SJSA1 (cell line): ENCODE measurements around the gene TTC28. TPM values are rescaled to one million over a fixed set of nuclear protein-coding genes. Genes with fewer than 3 reads are reported as not detected.

Experiments used
- DNase-seq, 2 experiments: peaks; one replicate each; pipeline ENCODE4 v3.0.0-alpha.2; 2015 to 2020; ENCODE audit warnings: low spot score in 2 of 2, low read depth in 1 of 2
- H3K27ac ChIP-seq: fragments of 250-450 bp; sonication (Bioruptor Pico); 2 replicates; pipeline ENCODE4 v1.5.1; 2020; ENCODE audit warnings: mild to moderate bottlenecking, moderate library complexity
- H3K27me3 ChIP-seq: fragments of 250-450 bp; sonication (Bioruptor Pico); replicated peaks from 2 replicates; pipeline ENCODE4 v1.5.1; 2020; ENCODE audit warnings: mild to moderate bottlenecking, moderate library complexity
- H3K36me3 ChIP-seq: fragments of 250-450 bp; sonication (Bioruptor Pico); 2 replicates; pipeline ENCODE4 v1.5.1; 2020; ENCODE audit warnings: mild to moderate bottlenecking
- H3K4me1 ChIP-seq: fragments of 250-450 bp; sonication (Bioruptor Pico); replicated peaks from 2 replicates; pipeline ENCODE4 v1.6.1; 2021; ENCODE audit warnings: mild to moderate bottlenecking
- H3K4me3 ChIP-seq: fragments of 250-450 bp; sonication (Bioruptor Pico); 2 replicates; pipeline ENCODE4 v1.5.1; 2020; ENCODE audit warnings: mild to moderate bottlenecking
- H3K9me3 ChIP-seq: fragments of 250-450 bp; sonication (Bioruptor Pico); replicated peaks from 2 replicates; pipeline ENCODE4 v1.5.1; 2020; ENCODE audit warnings: mild to moderate bottlenecking
- total RNA-seq: library from RNA; depleted of rRNA; stranded (reverse); fragments of >200 nt; shearing (Covaris generic); gene quantifications from 2 replicates; pipeline ENCODE4 v1.2.3, GENCODE V29; 2014

TTC28 gene
- total RNA-seq, 1 experiment from 2014 or later, result 9.7 TPM

DNA sequence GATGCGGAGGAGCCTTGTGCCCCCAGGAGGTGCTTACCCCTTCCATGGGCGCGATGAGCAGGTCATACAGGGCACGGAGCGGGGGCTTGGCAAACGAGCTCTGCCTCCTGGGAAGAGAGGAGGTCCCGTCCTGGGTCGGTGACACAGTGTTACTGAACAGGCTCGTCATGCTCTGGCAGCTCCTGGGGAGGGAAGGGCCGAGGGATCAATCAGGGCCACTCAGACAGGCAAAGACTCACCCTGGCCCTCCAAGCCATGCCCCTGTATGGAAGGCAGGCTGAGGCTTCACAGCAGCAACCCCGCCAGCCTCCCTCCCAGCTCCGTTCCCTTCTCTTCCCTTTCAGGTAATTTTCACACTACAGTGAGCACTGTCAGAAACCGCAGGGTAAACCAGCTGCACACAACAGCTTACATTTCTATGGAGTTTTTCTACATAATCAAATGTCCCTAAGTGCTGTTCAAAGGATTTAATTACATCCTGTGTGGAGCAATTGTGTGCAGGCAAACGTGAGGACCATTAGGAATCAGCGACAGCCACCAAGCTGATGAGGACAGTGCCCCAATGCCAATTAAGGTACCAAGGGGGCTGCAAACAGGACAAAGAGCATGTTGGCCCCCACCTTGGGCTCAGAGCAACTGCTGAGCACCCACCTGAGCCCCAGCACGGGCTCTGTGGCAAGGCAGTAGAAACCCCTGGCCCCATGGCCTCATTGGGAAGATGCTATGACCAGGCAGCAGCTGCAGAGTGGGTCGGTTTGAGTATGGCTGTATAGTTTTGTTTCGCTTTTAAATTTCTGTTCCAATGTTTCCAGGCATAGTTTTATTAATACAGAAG, 665.2 kb downstream of the TTC28 start:
- no peaks in the 10 kb centered on the region for H3K27me3 ChIP-seq
- no peak overlapping the region for H3K4me3 ChIP-seq
- no peaks in the 10 kb centered on the region for H3K9me3 ChIP-seq
- H3K36me3 ChIP-seq, result no peaks in the 10 kb centered on the region
- no peaks in the 10 kb centered on the region for H3K4me1 ChIP-seq
- no peak overlapping the region for H3K27ac ChIP-seq
- no peak for DNase-seq

DNA sequence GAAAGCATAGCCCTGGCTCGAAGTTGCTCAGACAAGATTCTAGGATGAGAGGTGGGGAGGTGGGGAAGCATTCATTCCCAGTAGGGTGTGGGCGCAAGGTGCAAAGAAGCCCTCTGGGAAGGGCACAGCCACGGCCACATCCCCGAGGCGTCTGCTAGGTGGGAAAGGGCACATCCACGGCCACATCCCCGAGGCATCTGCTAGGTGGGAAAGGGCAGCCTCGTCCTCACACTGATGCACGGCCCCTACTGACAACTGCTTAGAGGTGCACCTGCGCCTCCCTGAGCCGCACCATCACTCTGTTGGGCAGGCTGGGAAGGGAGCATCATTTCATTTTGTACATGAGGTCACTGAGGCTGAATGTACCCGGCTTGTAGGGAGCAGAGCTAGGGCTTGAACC, 666.0 kb downstream of the TTC28 start:
- H3K9me3 ChIP-seq, result no peaks in the 10 kb centered on the region
- DNase-seq, result no peak
- H3K27me3 ChIP-seq, result no peaks in the 10 kb centered on the region
- no peak overlapping the region for H3K27ac ChIP-seq
- no peak overlapping the region for H3K4me3 ChIP-seq
- no peaks in the 10 kb centered on the region for H3K36me3 ChIP-seq
- peaks cover 5% of the 10 kb centered on the region for H3K4me1 ChIP-seq

DNA sequence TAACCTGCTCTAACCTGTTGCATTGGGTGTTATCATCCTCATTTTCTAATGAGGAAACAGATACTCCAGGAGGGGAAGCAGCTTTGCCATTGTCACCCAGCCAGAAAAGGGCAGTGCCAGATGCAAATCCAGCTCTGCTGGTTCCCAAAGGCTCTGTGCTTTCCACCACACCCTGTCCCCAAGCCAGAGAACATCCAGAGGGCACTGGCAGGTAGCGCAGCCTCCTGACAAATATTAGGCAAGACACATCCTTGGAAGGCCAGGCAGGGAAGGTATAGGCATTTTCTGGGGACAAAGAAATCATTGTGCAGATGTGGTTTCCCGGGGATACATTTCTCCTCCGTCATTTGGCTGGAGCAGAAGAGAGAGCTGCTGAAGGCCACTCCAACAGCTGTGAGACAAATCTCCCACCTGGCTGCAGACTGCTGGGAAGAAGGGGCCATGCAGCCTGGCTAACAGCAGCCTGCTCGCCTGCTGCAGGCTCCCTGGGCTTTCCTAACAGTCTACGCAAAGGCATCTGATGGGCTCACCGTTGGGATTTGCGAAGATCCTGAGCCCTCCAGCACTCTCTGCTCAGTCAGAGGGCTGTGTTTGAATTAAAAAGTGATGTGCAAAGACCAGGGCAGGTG, 666.7 kb downstream of the TTC28 start:
- Histone ChIP-seq H3K4me3 (no peak overlapping the region), H3K9me3 (no peaks in the 10 kb centered on the region), H3K36me3 (no peaks in the 10 kb centered on the region), H3K27ac (no peak overlapping the region), H3K27me3 (no peaks in the 10 kb centered on the region), H3K4me1 (peaks cover 5% of the 10 kb centered on the region)
- no peak for DNase-seq

DNA sequence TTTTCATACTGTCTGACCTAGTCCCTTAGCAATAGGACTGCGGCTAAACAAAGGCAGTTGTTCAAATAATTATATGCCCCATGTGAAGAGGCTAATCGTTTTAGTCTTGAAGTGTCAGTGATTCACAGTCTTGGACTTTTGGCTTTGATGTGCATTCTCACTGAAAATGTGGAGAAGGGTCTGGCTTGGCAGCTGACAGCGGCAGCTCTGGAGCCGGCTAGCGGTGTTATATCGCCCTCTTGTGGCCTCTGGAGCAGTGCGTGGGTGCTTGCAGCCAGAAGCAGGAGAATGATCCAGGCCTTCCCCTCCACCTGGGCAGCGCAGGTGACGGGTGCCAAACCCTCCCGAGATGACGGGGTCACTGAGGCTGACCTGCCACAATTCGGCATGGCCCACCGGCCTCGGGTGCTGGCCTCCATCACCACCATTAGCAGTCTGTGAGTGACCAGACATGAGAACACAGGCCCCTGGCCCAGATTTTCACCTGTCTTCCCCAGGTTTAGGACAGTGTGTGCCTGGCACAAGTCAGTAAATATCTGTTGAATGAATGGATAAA, 670.3 kb downstream of the TTC28 start:
- Histone ChIP-seq H3K36me3 (no peaks in the 10 kb centered on the region), H3K27me3 (no peaks in the 10 kb centered on the region), H3K4me1 (peaks cover 20% of the 10 kb centered on the region), H3K9me3 (no peaks in the 10 kb centered on the region), H3K4me3 (no peak overlapping the region), H3K27ac (no peak overlapping the region)
- DNase-seq, result peak; percentile 75 to 82

DNA sequence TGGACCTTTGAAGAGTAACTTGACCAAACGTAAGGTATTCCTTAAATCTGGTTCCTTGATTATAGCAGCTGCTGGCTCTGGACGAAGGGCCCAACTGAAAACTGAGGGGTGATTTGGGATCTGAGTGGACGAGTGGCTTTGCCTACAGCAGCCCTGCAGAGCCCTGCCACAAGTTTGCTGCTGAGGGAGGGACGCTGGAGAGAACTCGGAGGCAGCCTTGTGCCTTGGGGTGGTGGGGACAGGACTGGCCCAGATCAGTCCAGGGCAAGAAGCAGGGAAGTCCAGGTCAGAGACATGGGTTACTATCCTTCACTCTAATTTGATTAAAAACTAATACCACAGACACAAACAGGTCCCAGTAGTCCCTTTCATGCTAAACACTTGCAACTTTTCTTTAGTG, 671.0 kb downstream of the TTC28 start:
- Histone ChIP-seq H3K27ac (no peak overlapping the region), H3K9me3 (no peaks in the 10 kb centered on the region)

DNA sequence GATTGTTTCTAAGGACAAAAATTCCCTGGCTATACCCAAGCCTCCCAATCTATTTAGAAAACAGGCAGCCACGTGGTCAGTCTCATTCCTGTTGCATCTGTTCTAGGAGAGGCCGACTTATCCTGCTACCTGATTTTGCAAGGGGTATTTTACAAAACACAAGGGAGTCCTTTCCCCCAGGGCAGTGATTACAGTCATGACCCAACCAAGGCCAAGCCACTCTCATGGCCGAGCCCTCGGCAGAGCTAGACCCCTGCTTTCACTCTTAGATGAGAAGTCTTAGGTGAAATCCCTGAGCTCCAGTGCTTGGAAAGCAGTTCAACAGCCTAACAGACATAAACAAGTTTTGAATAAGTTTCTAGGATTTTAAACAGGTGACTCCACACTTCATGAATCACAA, 671.6 kb downstream of the TTC28 start:
- Histone ChIP-seq H3K36me3 (no peaks in the 10 kb centered on the region), H3K27me3 (no peaks in the 10 kb centered on the region), H3K27ac (no peak overlapping the region), H3K9me3 (no peaks in the 10 kb centered on the region), H3K4me1 (peaks cover 20% of the 10 kb centered on the region), H3K4me3 (no peak overlapping the region)
- DNase-seq, result no peak

More for the DNA sequence above, 671.0 kb downstream of the TTC28 start:
- Histone ChIP-seq H3K4me3 (no peak overlapping the region), H3K36me3 (no peaks in the 10 kb centered on the region), H3K27me3 (no peaks in the 10 kb centered on the region), H3K4me1 (peaks cover 20% of the 10 kb centered on the region)
- no peak for DNase-seq

DNA sequence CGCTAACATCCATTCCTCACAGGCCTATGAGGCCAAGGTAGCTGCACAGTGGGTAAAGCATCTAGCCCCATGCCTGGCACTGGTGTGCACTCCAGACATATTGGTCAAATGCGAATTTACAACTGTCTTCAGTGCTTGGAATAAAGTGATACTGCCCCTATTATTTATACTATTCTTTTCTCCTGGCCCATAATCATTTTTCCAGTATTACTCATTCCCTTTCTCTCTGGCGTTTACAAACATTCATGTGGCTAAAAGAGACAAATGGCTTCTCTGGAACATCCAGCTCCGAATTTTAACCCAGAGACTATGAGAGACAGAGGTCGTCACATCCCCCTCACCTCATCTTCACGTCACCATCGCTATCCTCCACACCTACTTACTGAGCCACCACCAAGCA, 673.4 kb downstream of the TTC28 start:
- no peaks in the 10 kb centered on the region for H3K27me3 ChIP-seq
- no peaks in the 10 kb centered on the region for H3K36me3 ChIP-seq
- H3K4me1 ChIP-seq, result peaks cover 20% of the 10 kb centered on the region
- no peaks in the 10 kb centered on the region for H3K9me3 ChIP-seq
- H3K27ac ChIP-seq, result no peak overlapping the region
- H3K4me3 ChIP-seq, result no peak overlapping the region
- DNase-seq, result peak in 1 of 2 experiments; percentile 43

DNA sequence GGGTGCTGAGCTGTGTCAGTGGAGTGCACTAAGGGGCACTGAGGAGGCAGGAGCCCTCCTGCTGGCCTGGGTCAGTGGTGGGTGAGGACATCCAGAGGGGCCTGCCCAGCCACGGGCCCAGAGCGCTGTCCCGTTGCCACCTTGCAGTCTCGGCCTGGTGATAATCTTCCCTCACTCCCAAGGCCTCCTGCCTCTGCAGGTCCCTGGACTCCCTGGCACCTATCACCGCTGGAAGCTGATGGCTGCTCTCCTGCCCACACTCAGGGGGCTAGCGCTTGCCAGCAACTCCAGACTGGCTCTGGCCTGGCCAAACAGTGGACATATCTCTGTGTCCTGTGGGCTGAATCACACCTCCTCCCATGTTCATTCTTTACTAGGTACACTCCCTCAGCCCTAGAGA, 674.1 kb downstream of the TTC28 start:
- Histone ChIP-seq H3K27ac (no peak overlapping the region), H3K9me3 (no peaks in the 10 kb centered on the region), H3K27me3 (no peaks in the 10 kb centered on the region), H3K4me3 (no peak overlapping the region), H3K36me3 (no peaks in the 10 kb centered on the region), H3K4me1 (peaks cover 20% of the 10 kb centered on the region)
- no peak for DNase-seq

DNA sequence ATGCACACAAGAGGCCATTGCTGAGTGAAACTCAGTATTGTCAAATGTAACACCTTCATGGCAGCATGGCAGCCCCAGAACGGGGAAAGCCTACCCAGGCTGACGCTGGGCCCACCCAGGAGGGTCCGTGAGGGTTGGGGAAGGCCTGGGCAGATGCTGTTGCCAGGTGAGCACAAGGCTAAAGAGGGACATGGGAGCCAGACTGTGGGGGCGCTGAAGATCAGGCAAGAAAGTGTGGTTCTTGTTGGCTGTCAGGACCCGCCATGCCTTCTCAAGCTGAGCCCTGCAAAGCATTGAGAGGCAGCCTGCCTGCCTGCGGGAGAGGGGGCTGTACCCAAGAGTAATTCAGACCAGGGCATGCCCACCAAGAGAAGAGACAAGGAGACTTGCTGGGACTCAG, 675.6 kb downstream of the TTC28 start:
- Histone ChIP-seq H3K4me3 (no peak overlapping the region), H3K9me3 (no peaks in the 10 kb centered on the region), H3K27ac (no peak overlapping the region), H3K27me3 (no peaks in the 10 kb centered on the region), H3K36me3 (no peaks in the 10 kb centered on the region), H3K4me1 (peaks cover 17% of the 10 kb centered on the region)
- DNase-seq, result no peak

DNA sequence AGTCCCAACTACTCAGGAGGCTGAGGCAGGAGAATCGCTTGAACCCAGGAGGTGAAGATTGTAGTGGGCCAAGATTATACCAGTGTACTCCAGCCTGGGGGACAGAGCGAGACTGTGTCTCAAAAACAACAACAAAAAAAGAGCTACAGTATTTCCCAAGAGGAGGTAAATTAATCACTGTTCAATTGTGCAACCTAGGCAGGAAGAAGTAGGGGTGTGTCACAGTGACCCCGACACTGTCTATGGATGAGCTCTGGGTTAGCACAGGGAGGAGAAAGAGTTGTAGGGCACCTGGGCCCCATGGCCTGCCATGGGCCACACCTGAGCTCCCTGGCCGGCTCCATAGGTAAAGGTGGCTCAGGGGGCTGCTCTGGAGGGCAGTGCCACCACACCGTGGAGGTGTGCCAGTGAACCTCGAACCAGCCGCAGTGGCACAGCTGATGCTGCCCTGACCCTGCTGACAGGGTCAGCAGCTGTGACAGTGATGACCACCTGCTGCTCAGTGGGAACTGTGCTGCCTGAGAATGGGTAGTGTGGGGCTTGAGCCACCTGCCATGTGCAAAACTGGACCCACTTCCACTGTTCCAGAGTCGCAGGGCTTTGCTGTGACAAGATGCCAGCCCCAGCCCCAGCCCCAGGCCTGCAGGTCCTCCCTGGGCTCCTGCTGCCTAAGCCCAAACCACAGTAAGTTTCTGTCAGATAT, 676.6 kb downstream of the TTC28 start:
- Histone ChIP-seq H3K27me3 (no peaks in the 10 kb centered on the region), H3K27ac (no peak overlapping the region), H3K4me1 (peaks cover 15% of the 10 kb centered on the region), H3K36me3 (no peaks in the 10 kb centered on the region), H3K9me3 (no peaks in the 10 kb centered on the region), H3K4me3 (no peak overlapping the region)
- DNase-seq, result no peak

DNA sequence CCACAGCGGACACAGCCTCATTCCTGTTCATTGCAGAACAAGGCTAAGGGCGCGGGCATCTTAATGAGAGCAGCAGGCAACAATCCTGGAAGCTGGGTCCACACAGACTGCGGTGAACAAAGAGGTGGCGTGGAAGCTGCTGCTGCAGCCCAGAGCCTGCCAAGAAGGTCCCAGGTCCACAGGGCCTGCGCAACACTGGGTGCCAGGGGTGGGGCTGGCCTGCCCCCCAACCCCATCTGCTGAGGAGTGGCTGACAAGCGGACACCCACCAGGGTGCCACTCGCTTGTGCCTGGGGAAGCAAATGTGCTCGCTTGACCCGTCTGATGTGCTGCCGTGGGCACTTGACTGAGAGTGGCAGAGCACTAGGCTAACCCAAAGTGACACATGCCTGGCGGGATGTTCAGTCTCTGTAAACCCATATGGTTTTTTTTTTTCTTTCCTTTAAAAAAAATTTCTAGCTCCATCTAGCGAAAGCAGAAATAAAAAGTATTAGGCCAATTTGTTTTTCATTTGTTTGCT, 677.4 kb downstream of the TTC28 start:
- H3K9me3 ChIP-seq, result no peaks in the 10 kb centered on the region
- no peaks in the 10 kb centered on the region for H3K36me3 ChIP-seq
- no peak overlapping the region for H3K27ac ChIP-seq
- DNase-seq, result no peak
- H3K4me3 ChIP-seq, result no peak overlapping the region
- H3K27me3 ChIP-seq, result no peaks in the 10 kb centered on the region
- peaks cover 15% of the 10 kb centered on the region for H3K4me1 ChIP-seq

DNA sequence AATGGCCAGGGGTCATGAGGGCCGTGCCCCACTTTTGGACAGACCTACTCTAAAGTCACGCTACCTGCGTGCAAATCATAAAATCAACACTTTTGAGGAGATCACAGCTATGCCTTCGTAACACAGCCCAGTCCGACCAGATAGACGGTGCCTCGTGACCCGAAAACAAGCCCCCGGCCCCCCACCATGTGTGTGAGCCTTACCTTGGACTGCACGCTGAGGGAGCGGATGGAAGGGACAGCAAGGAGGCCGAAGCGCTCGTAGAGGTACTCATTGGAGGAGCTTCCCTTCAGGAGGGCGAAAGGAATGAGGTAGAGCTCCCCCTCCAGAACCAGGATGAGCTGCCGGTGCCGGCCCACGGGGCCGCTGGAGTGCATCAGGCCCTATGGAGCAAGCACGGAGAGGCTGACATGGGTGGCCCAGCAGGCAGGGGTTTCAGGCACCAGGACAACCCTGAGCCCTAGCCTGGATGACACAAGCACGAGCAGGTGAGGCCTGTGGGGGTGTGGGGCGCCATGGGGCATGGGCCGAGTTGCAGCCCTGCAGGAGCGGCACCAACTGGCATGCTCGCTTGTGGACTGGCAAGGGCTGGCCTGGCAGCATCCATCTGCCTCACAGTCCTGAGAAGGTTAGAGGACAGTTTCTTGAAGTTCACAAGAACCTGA, 678.3 kb downstream of the TTC28 start:
- no peak overlapping the region for H3K27ac ChIP-seq
- no peaks in the 10 kb centered on the region for H3K9me3 ChIP-seq
- no peaks in the 10 kb centered on the region for H3K36me3 ChIP-seq
- H3K4me1 ChIP-seq, result peaks cover 11% of the 10 kb centered on the region
- H3K4me3 ChIP-seq, result no peak overlapping the region
- no peak for DNase-seq
- no peaks in the 10 kb centered on the region for H3K27me3 ChIP-seq

DNA sequence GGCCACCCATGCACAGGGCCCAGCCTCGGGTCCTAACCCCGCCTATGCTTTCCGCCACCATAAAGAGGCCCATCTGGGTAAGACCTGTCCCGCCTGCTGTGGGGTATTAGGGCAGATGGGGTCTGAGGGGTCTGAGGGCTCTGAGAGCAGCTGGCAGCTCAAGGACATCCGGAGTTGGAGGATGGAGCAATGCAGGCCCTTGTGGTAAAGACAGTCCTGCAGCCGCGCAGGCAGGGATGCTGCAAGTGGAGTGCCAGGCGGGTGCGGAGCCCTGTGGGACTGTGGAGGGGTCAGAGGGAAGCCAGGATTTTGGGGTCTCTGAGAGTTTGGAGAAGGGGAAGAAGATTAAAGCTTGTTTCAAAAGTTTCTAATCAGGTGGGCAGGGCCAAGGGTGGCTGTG, 679.3 kb downstream of the TTC28 start:
- Histone ChIP-seq H3K36me3 (no peaks in the 10 kb centered on the region), H3K27me3 (no peaks in the 10 kb centered on the region), H3K9me3 (no peaks in the 10 kb centered on the region), H3K27ac (no peak overlapping the region), H3K4me1 (peaks cover 1% of the 10 kb centered on the region), H3K4me3 (no peak overlapping the region)
- DNase-seq, result no peak
